OCI-LY7 (cell line): ENCODE data around the gene USH2A. TPM values are rescaled to one million over a fixed set of nuclear protein-coding genes. Genes with fewer than 3 reads are reported as not detected.

Source experiments
- BruUV-seq: library from RNA; stranded (reverse); fragments of 400-500 nt; replicated peaks from 2 replicates; lab custom pipeline; 2021; lab: Mats Ljungman, UMichigan
- CTCF ChIA-PET: fragments of 300-600 bp; sonication (Branson Sonifier 250); formaldehyde crosslinking; loops from one replicate; lab custom pipeline; 2022; ENCODE audit warnings: antibody characterized with exemption; ENCODE audit not compliant: unreplicated experiment; lab: Charles Lee
- POLR2A ChIA-PET: fragments of 300-600 bp; sonication (Branson Sonifier 250); formaldehyde crosslinking; loops from one replicate; lab custom pipeline; 2022; ENCODE audit warnings: antibody characterized with exemption; lab: Charles Lee
- DNase-seq: peaks from one replicate; pipeline ENCODE4 v3.0.0-alpha.2; 2015; ENCODE audit warnings: low spot score
- H2AFZ ChIP-seq: fragments of 200-600 bp; sonication (generic), shearing (Covaris generic); 2 replicates; pipeline ENCODE4 v1.6.1; 2014; ENCODE audit warnings: mild to moderate bottlenecking, antibody characterized with exemption, low read length, moderate library complexity
- H3K27ac ChIP-seq: fragments of 200-600 bp; sonication (generic); 2 replicates; pipeline ENCODE4 v1.5.1; 2014; ENCODE audit warnings: mixed run types, low read depth, mild to moderate bottlenecking, moderate library complexity, low read length, inconsistent platforms; ENCODE audit not compliant: poor library complexity, severe bottlenecking
- H3K36me3 ChIP-seq: fragments of 200-600 bp; sonication (generic); 2 replicates; pipeline ENCODE4 v1.6.1; 2014; ENCODE audit warnings: mild to moderate bottlenecking, antibody characterized with exemption, low read length, moderate library complexity, mixed read lengths; ENCODE audit not compliant: insufficient read depth
- H3K4me1 ChIP-seq: fragments of 200-600 bp; sonication (generic); 2 replicates; pipeline ENCODE4 v1.5.1; 2014; ENCODE audit warnings: mild to moderate bottlenecking, low read length; ENCODE audit not compliant: insufficient read depth, poor library complexity, severe bottlenecking
- H3K4me2 ChIP-seq: fragments of 200-600 bp; sonication (generic); 2 replicates; pipeline ENCODE4 v1.6.1; 2014; ENCODE audit warnings: mild to moderate bottlenecking, low read length
- H3K4me3 ChIP-seq: fragments of 200-600 bp; sonication (generic); 2 replicates; pipeline ENCODE4 v1.5.1; 2014; ENCODE audit warnings: mild to moderate bottlenecking, low read depth, low read length; ENCODE audit not compliant: poor library complexity, severe bottlenecking
- H3K79me2 ChIP-seq: fragments of 200-600 bp; sonication (generic); 2 replicates; pipeline ENCODE4 v1.6.1; 2016; ENCODE audit warnings: low read depth, mild to moderate bottlenecking, low read length, moderate library complexity, mixed read lengths; ENCODE audit not compliant: insufficient read depth
- H3K9me2 ChIP-seq: fragments of 200-600 bp; sonication (generic); 2 replicates; pipeline ENCODE4 v1.6.1; 2016; ENCODE audit warnings: mild to moderate bottlenecking, low read length, mixed read lengths; ENCODE audit not compliant: insufficient read depth
- H3K9me3 ChIP-seq: fragments of 200-600 bp; sonication (generic); 2 replicates; pipeline ENCODE4 v1.6.1; 2014; ENCODE audit warnings: mild to moderate bottlenecking, mixed run types, low read length, mixed read lengths
- H4K20me1 ChIP-seq: fragments of 200-600 bp; sonication (generic); 2 replicates; pipeline ENCODE4 v1.6.1; 2014; ENCODE audit warnings: mild to moderate bottlenecking, antibody characterized with exemption, low read length, moderate library complexity, mixed read lengths; ENCODE audit not compliant: insufficient read depth
- CTCF ChIP-seq: fragments of 200-600 bp; sonication (generic); conservative IDR thresholded peaks from 2 replicates; pipeline ENCODE4 v1.5.1; 2014; ENCODE audit warnings: mild to moderate bottlenecking, antibody characterized with exemption, low read length, moderate library complexity, mixed read lengths
- EZH2phosphoT487 ChIP-seq: fragments of 200-600 bp; sonication (generic); IDR thresholded peaks from 2 replicates; pipeline ENCODE4 v1.6.1; 2018; ENCODE audit warnings: low read depth, borderline replicate concordance, mild to moderate bottlenecking, mixed run types, antibody characterized with exemption, low read length, moderate library complexity, mixed read lengths
- intact Hi-C: fragments of 100-400 bp; cut with micrococcal nuclease; formaldehyde crosslinking; loops from one replicate; pipeline ENCODE4 v1.10.0; 2022; ENCODE audit not compliant: unreplicated experiment
- total RNA-seq, 2 experiments: library from RNA; depleted of rRNA in 1 of 2; stranded (reverse); fragments of >200 nt in 1 of 2; shearing (Covaris generic) in 1 of 2; gene quantifications; 2 replicates each; pipeline ENCODE4 v1.2.3, GENCODE V29; 2014 to 2022

The USH2A gene
- total RNA-seq, 2 experiments from 2014 or later, result not detected

- POLR2A ChIA-PET, result no interaction called here
- CTCF ChIA-PET, result no interaction called here
- no peaks in the 10 kb centered on the region for H3K9me3 ChIP-seq
- H3K36me3 ChIP-seq, result no peaks in the 10 kb centered on the region
- no peaks in the 10 kb centered on the region for H3K9me2 ChIP-seq
- no peak for DNase-seq
- H3K27ac ChIP-seq, result no peak overlapping the region
- no peak overlapping the region for H3K4me3 ChIP-seq
- BruUV-seq, result no TSS peak
- no peak overlapping the region for H3K4me2 ChIP-seq
- TF ChIP-seq EZH2phosphoT487 (no peak), CTCF (no peak)
- H3K4me1 ChIP-seq, result no peaks in the 10 kb centered on the region
- H3K79me2 ChIP-seq, result no peaks in the 10 kb centered on the region
- no peak overlapping the region for H2AFZ ChIP-seq
- intact Hi-C loops, result no loop called here
- no peaks in the 10 kb centered on the region for H4K20me1 ChIP-seq
These were observed 578.5 kb downstream of the USH2A start for GRCh38 chr1:215844777-215845176.

GRCh38 chr1:215844266-215844665 is 579.0 kb downstream of the USH2A start:
- POLR2A ChIA-PET, result interaction anchor here (0.6 kb wide), 1 partner anchor 28 kb away, joined by 3 read pairs; no protein-coding TSS in a partner anchor
- Histone ChIP-seq H3K79me2 (no peaks in the 10 kb centered on the region), H3K36me3 (no peaks in the 10 kb centered on the region), H4K20me1 (no peaks in the 10 kb centered on the region), H3K4me2 (no peak overlapping the region), H3K4me1 (no peaks in the 10 kb centered on the region), H2AFZ (no peak overlapping the region), H3K9me3 (no peaks in the 10 kb centered on the region), H3K4me3 (no peak overlapping the region), H3K27ac (no peak overlapping the region), H3K9me2 (no peaks in the 10 kb centered on the region)
- DNase-seq, result no peak
- intact Hi-C loops, result no loop called here
- no peak for TF ChIP-seq CTCF
- TF ChIP-seq EZH2phosphoT487, result no peak
- CTCF ChIA-PET, result no interaction called here
- no TSS peak for BruUV-seq

GRCh38 chr1:215842905-215843304 is 580.3 kb downstream of the USH2A start:
- intact Hi-C loops, result no loop called here
- H3K4me1 ChIP-seq, result no peaks in the 10 kb centered on the region
- CTCF ChIA-PET, result no interaction called here
- TF ChIP-seq EZH2phosphoT487, result no peak
- TF ChIP-seq CTCF, result no peak
- no TSS peak for BruUV-seq
- no peaks in the 10 kb centered on the region for H4K20me1 ChIP-seq
- no peaks in the 10 kb centered on the region for H3K9me3 ChIP-seq
- H3K27ac ChIP-seq, result no peak overlapping the region
- no peaks in the 10 kb centered on the region for H3K79me2 ChIP-seq
- no peaks in the 10 kb centered on the region for H3K36me3 ChIP-seq
- no peak for DNase-seq
- no peak overlapping the region for H2AFZ ChIP-seq
- H3K4me2 ChIP-seq, result no peak overlapping the region
- no peak overlapping the region for H3K4me3 ChIP-seq
- H3K9me2 ChIP-seq, result no peaks in the 10 kb centered on the region
- POLR2A ChIA-PET, result no interaction called here
